Neuronal stem cell (in vitro differentiated cells): ENCODE measurements around the gene NXPE4.
"Not testable (repeated sequence)": the region's sequence is repeated elsewhere in the genome, so short reads cannot be mapped to it uniquely, and the experiment has no call there.

Experiments used
- DNase-seq: peaks from one replicate; pipeline ENCODE4 v3.0.0-alpha.2; 2013; ENCODE audit warnings: low spot score
- H2AFZ ChIP-seq: one replicate; pipeline ENCODE4 v1.6.1; 2013; ENCODE audit warnings: mild to moderate bottlenecking, low read length, inconsistent platforms
- H2AK5ac ChIP-seq: 2 replicates; pipeline ENCODE4 v1.6.1; 2013; ENCODE audit warnings: low read depth, mild to moderate bottlenecking, inconsistent platforms, low read length, moderate library complexity, mixed read lengths
- H2BK120ac ChIP-seq: 2 replicates; pipeline ENCODE4 v1.6.1; 2013; ENCODE audit warnings: low read depth, mild to moderate bottlenecking, inconsistent platforms, low read length, moderate library complexity, mixed read lengths
- H2BK12ac ChIP-seq: one replicate; pipeline ENCODE4 v1.6.1; 2013; ENCODE audit warnings: low read length, inconsistent platforms
- H2BK15ac ChIP-seq: 2 replicates; pipeline ENCODE4 v1.6.1; 2013; ENCODE audit warnings: mild to moderate bottlenecking, low read length, inconsistent platforms, mixed read lengths
- H2BK5ac ChIP-seq: one replicate; pipeline ENCODE4 v1.6.1; 2013; ENCODE audit warnings: inconsistent platforms, mild to moderate bottlenecking, low read length, moderate library complexity
- H3K14ac ChIP-seq: one replicate; pipeline ENCODE4 v1.6.1; 2013; ENCODE audit warnings: low read length, inconsistent platforms
- H3K18ac ChIP-seq: 2 replicates; pipeline ENCODE4 v1.6.1; 2013; ENCODE audit warnings: low read length, inconsistent platforms
- H3K23ac ChIP-seq: 2 replicates; pipeline ENCODE4 v1.6.1; 2013; ENCODE audit warnings: low read depth, mild to moderate bottlenecking, mixed read lengths, low read length, inconsistent platforms; ENCODE audit not compliant: poor library complexity
- H3K27ac ChIP-seq: replicated peaks from 3 replicates; pipeline ENCODE4 v1.5.1; 2013; ENCODE audit warnings: low read length, inconsistent platforms
- H3K27me3 ChIP-seq, 3 experiments: 2 replicates each; pipeline ENCODE4 v1.6.1; 2013; ENCODE audit warnings: low read length in 3 of 3, mild to moderate bottlenecking in 2 of 3, inconsistent platforms in 1 of 3, low read depth in 1 of 3, mixed read lengths in 1 of 3, moderate library complexity in 1 of 3; ENCODE audit not compliant: control insufficient read depth in 3 of 3, insufficient read depth in 3 of 3
- H3K36me3 ChIP-seq, 2 donors: replicated peaks in 1 of 2; 2 replicates each; pipeline ENCODE4 v1.6.1; 2013; ENCODE audit warnings: low read length in 2 of 2; ENCODE audit not compliant: control insufficient read depth in 2 of 2, insufficient read depth in 2 of 2
- H3K4ac ChIP-seq: 2 replicates; pipeline ENCODE4 v1.6.1; 2013; ENCODE audit warnings: inconsistent platforms, mild to moderate bottlenecking, low read length, moderate library complexity
- H3K4me1 ChIP-seq, 2 donors: 1 replicate in 1 of 2; 2 replicates in 1 of 2; pipeline ENCODE4 v1.6.1; 2013; ENCODE audit warnings: low read length in 2 of 2, low read depth in 1 of 2; ENCODE audit not compliant: control insufficient read depth in 2 of 2, insufficient read depth in 1 of 2
- H3K4me2 ChIP-seq: one replicate; pipeline ENCODE4 v1.6.1; 2013; ENCODE audit warnings: mild to moderate bottlenecking, low read length, inconsistent platforms; ENCODE audit not compliant: insufficient read depth, poor library complexity, severe bottlenecking
- H3K4me3 ChIP-seq, 2 donors: 2 replicates each; pipeline ENCODE4 v1.5.1; 2013; ENCODE audit warnings: low read length in 2 of 2, mild to moderate bottlenecking in 2 of 2, inconsistent platforms in 1 of 2, moderate library complexity in 1 of 2
- H3K79me1 ChIP-seq: one replicate; pipeline ENCODE4 v1.6.1; 2013; ENCODE audit warnings: low read depth, mild to moderate bottlenecking, inconsistent platforms, low read length, moderate library complexity
- H3K9ac ChIP-seq: one replicate; pipeline ENCODE4 v1.6.1; 2013; ENCODE audit warnings: mild to moderate bottlenecking, low read depth, low read length, inconsistent platforms; ENCODE audit not compliant: poor library complexity
- H3K9me3 ChIP-seq, 2 donors: replicated peaks in 1 of 2; 2 replicates each; pipeline versions ENCODE3 to v1.6.1; 2013; ENCODE audit warnings: low read length in 2 of 2, mild to moderate bottlenecking in 2 of 2, inconsistent platforms in 1 of 2, low read depth in 1 of 2, mixed read lengths in 1 of 2, moderate library complexity in 1 of 2; ENCODE audit not compliant: control insufficient read depth in 2 of 2, insufficient read depth in 1 of 2
- H4K8ac ChIP-seq: one replicate; pipeline ENCODE4 v1.6.1; 2013; ENCODE audit warnings: low read depth, mild to moderate bottlenecking, inconsistent platforms, low read length, moderate library complexity
- H4K91ac ChIP-seq: one replicate; pipeline ENCODE4 v1.6.1; 2013; ENCODE audit warnings: low read length, low read depth, mild to moderate bottlenecking, inconsistent platforms; ENCODE audit not compliant: poor library complexity
- WGBS, 2 donors: extraction: QIAGEN DNeasy Blood & Tissue Kit; methylation state at CpG; one replicate each; pipeline ENCODE4 v1.1.7; 2013; ENCODE audit warnings: missing lambda C conversion rate in 2 of 2, mixed read lengths in 1 of 2; ENCODE audit not compliant: insufficient read length in 2 of 2, insufficient replicate concordance in 1 of 2; ENCODE audit errors: extremely low coverage in 2 of 2; 5-methylcytosine and 5-hydroxymethylcytosine counted together

Gene NXPE4

GRCh38 chr11:114603151-114603550, 7.6 kb upstream of the NXPE4 start:
- WGBS, 2 donors = no CpG with 5 or more reads among the region's 7 CpGs

GRCh38 chr11:114598461-114598860, 2.9 kb upstream of the NXPE4 start:
- Histone ChIP-seq H3K18ac (no peak overlapping the region), H2AK5ac (no peak overlapping the region), H3K79me1 (no peaks in the 10 kb centered on the region), H2AFZ (no peak overlapping the region), H2BK120ac (no peak overlapping the region), H3K9ac (no peak overlapping the region), H2BK15ac (no peak overlapping the region), H3K4ac (no peak overlapping the region), H3K36me3 (no peaks in the 10 kb centered on the region), H4K8ac (no peak overlapping the region), H3K4me2 (no peak overlapping the region), H3K4me1 (no peaks in the 10 kb centered on the region), H2BK12ac (no peak overlapping the region), H3K27ac (no peak overlapping the region), H4K91ac (no peak overlapping the region), H3K4me3 (no peak overlapping the region), H3K9me3 (no peaks in the 10 kb centered on the region), H2BK5ac (no peak overlapping the region), H3K14ac (no peak overlapping the region), H3K23ac (no peak overlapping the region), H3K27me3 (no peaks in the 10 kb centered on the region)
- DNase-seq = no peak
- WGBS, 2 donors = no CpG with 5 or more reads among the region's 1 CpG

More at GRCh38 chr11:114603151-114603550, 7.6 kb upstream of the NXPE4 start:
- H3K9ac ChIP-seq, H3K18ac ChIP-seq, H3K36me3 ChIP-seq, H4K8ac ChIP-seq, H3K27ac ChIP-seq, H3K9me3 ChIP-seq, H2BK5ac ChIP-seq, H3K4ac ChIP-seq, H3K4me1 ChIP-seq, H3K23ac ChIP-seq, H2BK120ac ChIP-seq, H2BK12ac ChIP-seq, H3K4me2 ChIP-seq, H3K27me3 ChIP-seq, H3K14ac ChIP-seq, H2AK5ac ChIP-seq, H2BK15ac ChIP-seq, H4K91ac ChIP-seq, H2AFZ ChIP-seq, H3K4me3 ChIP-seq, H3K79me1 ChIP-seq, DNase-seq: not testable (repeated sequence)

GRCh38 chr11:114596175-114596919, 761 bp upstream of the NXPE4 start:
- Histone ChIP-seq H2BK5ac (no peak overlapping the region), H3K9me3 (no peaks in the 10 kb centered on the region), H2AK5ac (no peak overlapping the region), H3K14ac (no peak overlapping the region), H3K36me3 (no peaks in the 10 kb centered on the region), H3K27ac (no peak overlapping the region), H3K4me3 (no peak overlapping the region), H3K18ac (no peak overlapping the region), H3K23ac (no peak overlapping the region), H2AFZ (no peak overlapping the region), H3K4me2 (no peak overlapping the region), H3K79me1 (no peaks in the 10 kb centered on the region), H2BK12ac (no peak overlapping the region), H4K91ac (no peak overlapping the region), H2BK15ac (no peak overlapping the region), H4K8ac (no peak overlapping the region), H3K4me1 (no peaks in the 10 kb centered on the region), H3K4ac (no peak overlapping the region), H2BK120ac (no peak overlapping the region), H3K9ac (no peak overlapping the region), H3K27me3 (no peaks in the 10 kb centered on the region)
- DNase-seq = no peak
- WGBS, 2 donors = no CpG with 5 or more reads among the region's 1 CpG

GRCh38 chr11:114594703-114595102, 883 bp downstream of the NXPE4 start:
- Histone ChIP-seq H3K4ac (no peak overlapping the region), H3K9me3 (no peaks in the 10 kb centered on the region), H4K91ac (no peak overlapping the region), H3K27me3 (no peaks in the 10 kb centered on the region), H2AFZ (no peak overlapping the region), H3K14ac (no peak overlapping the region), H2BK5ac (no peak overlapping the region), H3K9ac (no peak overlapping the region), H3K27ac (no peak overlapping the region), H2BK12ac (no peak overlapping the region), H2BK120ac (no peak overlapping the region), H4K8ac (no peak overlapping the region), H3K23ac (no peak overlapping the region), H3K4me2 (no peak overlapping the region), H3K36me3 (no peaks in the 10 kb centered on the region), H3K4me1 (no peaks in the 10 kb centered on the region), H2BK15ac (no peak overlapping the region), H3K4me3 (no peak overlapping the region), H2AK5ac (no peak overlapping the region), H3K18ac (no peak overlapping the region), H3K79me1 (no peaks in the 10 kb centered on the region)
- no peak for DNase-seq
- WGBS, 2 donors = no CpG with 5 or more reads among the region's 3 CpGs
